WTC11 (cell line): ENCODE results near the gene STK32C. TPM values are rescaled to one million over a fixed set of nuclear protein-coding genes. Genes with fewer than 3 reads are reported as not detected.

Experiments used
- ATAC-seq: fragments of 200-7000 bp; cut with Tn5 transposase; 2 replicates; pipeline ENCODE4 v1.10.0; 2021; ENCODE audit warnings: mild to moderate bottlenecking, moderate library complexity
- CTCF ChIA-PET: fragments of 300-600 bp; sonication (Branson Sonifier 250); formaldehyde crosslinking; loops from one replicate; lab custom pipeline; 2021; ENCODE audit warnings: antibody characterized with exemption; lab: Charles Lee
- POLR2A ChIA-PET: fragments of 350-600 bp; sonication (Branson Sonifier 250); formaldehyde crosslinking; loops from one replicate; lab custom pipeline; 2021; ENCODE audit warnings: antibody characterized with exemption; lab: Charles Lee
- DNase-seq: peaks from one replicate; pipeline ENCODE4 v3.0.0; 2021; ENCODE audit warnings: low spot score
- H3K27ac Mint-ChIP-seq: 2 replicates; pipeline ENCODE4 v1.8.0; 2021; ENCODE audit warnings: mixed read lengths
- H3K27me3 Mint-ChIP-seq: 2 replicates; pipeline ENCODE4 v1.8.0; 2021; ENCODE audit warnings: low read depth, mild to moderate bottlenecking, moderate library complexity, mixed read lengths
- H3K36me3 Mint-ChIP-seq: 2 replicates; pipeline ENCODE4 v1.8.0; 2021; ENCODE audit warnings: mixed read lengths
- H3K4me1 Mint-ChIP-seq: 2 replicates; pipeline ENCODE4 v1.8.0; 2022; ENCODE audit warnings: mixed read lengths
- H3K4me3 Mint-ChIP-seq: 2 replicates; pipeline ENCODE4 v1.8.0; 2021; ENCODE audit warnings: mild to moderate bottlenecking, moderate library complexity, mixed read lengths
- H3K9me3 Mint-ChIP-seq: 2 replicates; pipeline ENCODE4 v1.8.0; 2021; ENCODE audit warnings: mixed read lengths
- ELF4 ChIP-seq: sonication (generic); formaldehyde crosslinking; IDR thresholded peaks from 2 replicates; pipeline ENCODE4 v1.8.1; 2022; ENCODE audit warnings: low read depth, mild to moderate bottlenecking, moderate library complexity, missing genetic modification reagents
- EMX1 ChIP-seq: fragments of 250-450 bp; sonication (Bioruptor Pico); IDR thresholded peaks from 2 replicates; pipeline ENCODE4 v1.8.0; 2021; ENCODE audit warnings: mild to moderate bottlenecking
- IRF2 ChIP-seq: sonication (generic); formaldehyde crosslinking; IDR thresholded peaks from 2 replicates; pipeline ENCODE4 v1.8.0; 2022; ENCODE audit warnings: low read depth, missing genetic modification reagents, borderline replicate concordance
- KAT7 ChIP-seq: sonication (generic); formaldehyde crosslinking; IDR thresholded peaks from 2 replicates; pipeline ENCODE4 v1.8.1; 2023; ENCODE audit warnings: missing genetic modification reagents, mild to moderate bottlenecking, borderline replicate concordance
- MYBL2 ChIP-seq: sonication (generic); formaldehyde crosslinking; IDR thresholded peaks from 2 replicates; pipeline ENCODE4 v1.8.1; 2023; ENCODE audit warnings: mild to moderate bottlenecking, moderate library complexity, missing genetic modification reagents
- NR3C1 ChIP-seq: sonication (generic); formaldehyde crosslinking; conservative IDR thresholded peaks from 2 replicates; pipeline ENCODE4 v1.8.1; 2023; ENCODE audit warnings: low read depth, mild to moderate bottlenecking, missing genetic modification reagents
- RORB ChIP-seq: fragments of 250-450 bp; sonication (Bioruptor Pico); IDR thresholded peaks from 2 replicates; pipeline ENCODE4 v1.9.0; 2021; ENCODE audit warnings: mild to moderate bottlenecking
- SMAD4 ChIP-seq: sonication (generic); formaldehyde crosslinking; IDR thresholded peaks from 2 replicates; pipeline ENCODE4 v1.8.0; 2022; ENCODE audit warnings: mild to moderate bottlenecking, missing genetic modification reagents
- ZBTB21 ChIP-seq: sonication (generic); formaldehyde crosslinking; IDR thresholded peaks from 2 replicates; pipeline ENCODE4 v1.8.1; 2023; ENCODE audit warnings: mild to moderate bottlenecking, missing genetic modification reagents, borderline replicate concordance
- ZNF671 ChIP-seq: fragments of 250-450 bp; sonication (Bioruptor Pico); IDR thresholded peaks from 2 replicates; pipeline ENCODE4 v1.8.0; 2021; ENCODE audit warnings: mild to moderate bottlenecking
- total RNA-seq: library from RNA; stranded (reverse); gene quantifications from 3 replicates; pipeline ENCODE4 v1.2.3, GENCODE V29; 2021
- TF ChIP-seq, protein P1 (sequence below): sonication (generic); formaldehyde crosslinking; IDR thresholded peaks from 2 replicates; pipeline ENCODE4 v1.8.1; 2022; ENCODE audit warnings: low read depth, missing genetic modification reagents, borderline replicate concordance
- TF ChIP-seq, protein P2 (sequence below): sonication (generic); formaldehyde crosslinking; IDR thresholded peaks from 2 replicates; pipeline ENCODE4 v1.8.1; 2023; ENCODE audit warnings: mild to moderate bottlenecking, moderate library complexity, missing genetic modification reagents
- TF ChIP-seq, protein P3 (sequence below): sonication (generic); formaldehyde crosslinking; IDR thresholded peaks from 2 replicates; pipeline ENCODE4 v1.8.0; 2022; ENCODE audit warnings: mild to moderate bottlenecking, missing genetic modification reagents
- TF ChIP-seq, protein P4 (sequence below): sonication (generic); formaldehyde crosslinking; conservative IDR thresholded peaks from 2 replicates; pipeline ENCODE4 v1.8.1; 2023; ENCODE audit warnings: mild to moderate bottlenecking, low read depth, missing genetic modification reagents, moderate library complexity
- TF ChIP-seq, protein P5 (sequence below): sonication (generic); formaldehyde crosslinking; IDR thresholded peaks from 2 replicates; pipeline ENCODE4 v1.8.0; 2022; ENCODE audit warnings: mild to moderate bottlenecking, missing genetic modification reagents
- TF ChIP-seq, protein P6 (sequence below): sonication (generic); formaldehyde crosslinking; IDR thresholded peaks from 2 replicates; pipeline ENCODE4 v1.8.0; 2023; ENCODE audit warnings: missing genetic modification reagents
- TF ChIP-seq, protein P7 (sequence below): fragments of 200-600 bp; IDR thresholded peaks from 2 replicates; pipeline ENCODE4 v1.8.0; 2022; ENCODE audit warnings: antibody characterized with exemption
- TF ChIP-seq, protein P8 (sequence below): sonication (generic); formaldehyde crosslinking; IDR thresholded peaks from 2 replicates; pipeline ENCODE4 v1.8.1; 2023; ENCODE audit warnings: mild to moderate bottlenecking, missing genetic modification reagents

Gene STK32C
- total RNA-seq, 1 experiment from 2014 or later = 20.7 TPM

DNA sequence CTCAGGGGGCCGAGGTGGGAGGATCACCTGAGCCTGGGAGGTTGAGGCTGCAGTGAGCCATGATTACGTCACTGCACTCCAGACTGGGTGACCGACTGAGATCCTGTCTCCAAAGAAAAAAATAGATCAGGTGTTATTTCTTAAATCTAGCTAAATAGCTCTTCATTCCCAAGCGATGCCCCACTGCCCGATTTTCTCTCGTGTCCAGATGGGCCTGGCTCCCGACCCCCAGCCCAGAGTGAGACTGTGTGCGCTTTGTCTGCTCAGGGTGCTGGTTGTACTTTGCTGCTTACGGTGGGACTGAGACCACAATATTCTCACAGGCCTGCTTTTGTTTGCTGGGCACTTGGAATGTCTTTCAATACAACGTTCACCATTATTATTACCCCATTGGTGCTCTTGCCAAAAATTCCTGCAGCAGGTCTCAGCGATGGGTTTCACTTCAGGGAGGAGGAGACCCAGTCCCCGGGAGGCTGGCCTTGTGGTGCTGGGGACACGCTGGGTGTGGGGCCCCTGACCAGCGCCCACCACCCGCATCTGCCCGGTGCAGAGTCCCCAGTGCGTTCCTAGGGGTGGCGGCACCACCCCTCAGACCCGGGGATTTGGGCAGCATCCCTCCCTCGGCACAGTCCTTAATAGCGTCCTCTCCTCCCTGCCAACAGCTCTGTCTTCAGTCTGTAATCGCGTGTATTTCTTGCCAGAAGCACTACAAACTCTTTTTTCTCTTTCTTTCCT is 141.4 kb downstream of the STK32C start:
- H3K27me3 Mint-ChIP-seq = no peaks in the 10 kb centered on the region
- POLR2A ChIA-PET = no interaction called here
- DNase-seq = peak; percentile 3
- no peak overlapping the region for H3K4me3 Mint-ChIP-seq
- CTCF ChIA-PET = no interaction called here
- no peaks in the 10 kb centered on the region for H3K36me3 Mint-ChIP-seq
- TF ChIP-seq, protein P1, sequence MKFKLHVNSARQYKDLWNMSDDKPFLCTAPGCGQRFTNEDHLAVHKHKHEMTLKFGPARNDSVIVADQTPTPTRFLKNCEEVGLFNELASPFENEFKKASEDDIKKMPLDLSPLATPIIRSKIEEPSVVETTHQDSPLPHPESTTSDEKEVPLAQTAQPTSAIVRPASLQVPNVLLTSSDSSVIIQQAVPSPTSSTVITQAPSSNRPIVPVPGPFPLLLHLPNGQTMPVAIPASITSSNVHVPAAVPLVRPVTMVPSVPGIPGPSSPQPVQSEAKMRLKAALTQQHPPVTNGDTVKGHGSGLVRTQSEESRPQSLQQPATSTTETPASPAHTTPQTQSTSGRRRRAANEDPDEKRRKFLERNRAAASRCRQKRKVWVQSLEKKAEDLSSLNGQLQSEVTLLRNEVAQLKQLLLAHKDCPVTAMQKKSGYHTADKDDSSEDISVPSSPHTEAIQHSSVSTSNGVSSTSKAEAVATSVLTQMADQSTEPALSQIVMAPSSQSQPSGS (CRISPR knock-in tag) = no peak
- no peak for TF ChIP-seq KAT7 (CRISPR knock-in tag)
- TF ChIP-seq, protein P2, sequence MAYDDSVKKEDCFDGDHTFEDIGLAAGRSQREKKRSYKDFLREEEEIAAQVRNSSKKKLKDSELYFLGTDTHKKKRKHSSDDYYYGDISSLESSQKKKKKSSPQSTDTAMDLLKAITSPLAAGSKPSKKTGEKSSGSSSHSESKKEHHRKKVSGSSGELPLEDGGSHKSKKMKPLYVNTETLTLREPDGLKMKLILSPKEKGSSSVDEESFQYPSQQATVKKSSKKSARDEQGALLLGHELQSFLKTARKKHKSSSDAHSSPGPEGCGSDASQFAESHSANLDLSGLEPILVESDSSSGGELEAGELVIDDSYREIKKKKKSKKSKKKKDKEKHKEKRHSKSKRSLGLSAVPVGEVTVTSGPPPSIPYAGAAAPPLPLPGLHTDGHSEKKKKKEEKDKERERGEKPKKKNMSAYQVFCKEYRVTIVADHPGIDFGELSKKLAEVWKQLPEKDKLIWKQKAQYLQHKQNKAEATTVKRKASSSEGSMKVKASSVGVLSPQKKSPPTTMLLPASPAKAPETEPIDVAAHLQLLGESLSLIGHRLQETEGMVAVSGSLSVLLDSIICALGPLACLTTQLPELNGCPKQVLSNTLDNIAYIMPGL (CRISPR knock-in tag) = no peak
- TF ChIP-seq, protein P3, sequence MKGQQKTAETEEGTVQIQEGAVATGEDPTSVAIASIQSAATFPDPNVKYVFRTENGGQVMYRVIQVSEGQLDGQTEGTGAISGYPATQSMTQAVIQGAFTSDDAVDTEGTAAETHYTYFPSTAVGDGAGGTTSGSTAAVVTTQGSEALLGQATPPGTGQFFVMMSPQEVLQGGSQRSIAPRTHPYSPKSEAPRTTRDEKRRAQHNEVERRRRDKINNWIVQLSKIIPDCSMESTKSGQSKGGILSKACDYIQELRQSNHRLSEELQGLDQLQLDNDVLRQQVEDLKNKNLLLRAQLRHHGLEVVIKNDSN (CRISPR knock-in tag) = no peak
- TF ChIP-seq, all 79 proteins: peak for 0
- ATAC-seq = no peak
- Mint-ChIP-seq H3K4me1 (peaks cover 17% of the 10 kb centered on the region), H3K9me3 (no peaks in the 10 kb centered on the region), H3K27ac (no peak overlapping the region)

DNA sequence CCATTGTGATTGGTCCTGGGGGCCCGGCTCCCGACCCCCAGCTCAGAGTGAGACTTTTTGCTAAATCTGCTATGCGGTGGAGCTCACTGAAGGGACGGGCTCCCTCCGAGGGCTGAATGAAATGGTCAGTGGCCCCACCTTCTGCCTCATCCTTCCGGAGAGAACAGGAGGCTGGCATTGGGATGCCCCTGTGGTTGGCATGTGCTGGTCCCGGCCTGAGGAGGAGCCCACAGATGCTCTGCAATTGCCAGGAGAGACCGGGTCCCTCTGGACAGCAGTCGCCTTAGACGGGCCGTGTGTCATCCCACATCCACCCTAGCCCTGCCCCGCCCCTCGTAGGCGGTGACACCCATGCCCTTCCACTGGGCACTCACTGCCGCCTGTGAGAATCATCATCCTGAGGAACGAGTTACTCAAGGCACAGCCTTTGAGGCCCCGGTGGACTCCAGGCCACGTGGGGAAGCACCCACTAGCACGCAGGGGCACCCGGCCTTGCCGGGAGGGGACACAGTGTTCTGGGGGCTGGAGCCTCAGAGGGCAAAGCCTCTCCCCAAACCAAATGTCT is 142.3 kb downstream of the STK32C start:
- POLR2A ChIA-PET = no interaction called here
- CTCF ChIA-PET = no interaction called here
- DNase-seq (no peak), ATAC-seq (no peak)
- H3K4me1 Mint-ChIP-seq = peaks cover 17% of the 10 kb centered on the region
- no peaks in the 10 kb centered on the region for H3K36me3 Mint-ChIP-seq
- no peak overlapping the region for H3K27ac Mint-ChIP-seq
- H3K4me3 Mint-ChIP-seq = no peak overlapping the region
- no peaks in the 10 kb centered on the region for H3K9me3 Mint-ChIP-seq
- no peaks in the 10 kb centered on the region for H3K27me3 Mint-ChIP-seq
- TF ChIP-seq, protein P4, sequence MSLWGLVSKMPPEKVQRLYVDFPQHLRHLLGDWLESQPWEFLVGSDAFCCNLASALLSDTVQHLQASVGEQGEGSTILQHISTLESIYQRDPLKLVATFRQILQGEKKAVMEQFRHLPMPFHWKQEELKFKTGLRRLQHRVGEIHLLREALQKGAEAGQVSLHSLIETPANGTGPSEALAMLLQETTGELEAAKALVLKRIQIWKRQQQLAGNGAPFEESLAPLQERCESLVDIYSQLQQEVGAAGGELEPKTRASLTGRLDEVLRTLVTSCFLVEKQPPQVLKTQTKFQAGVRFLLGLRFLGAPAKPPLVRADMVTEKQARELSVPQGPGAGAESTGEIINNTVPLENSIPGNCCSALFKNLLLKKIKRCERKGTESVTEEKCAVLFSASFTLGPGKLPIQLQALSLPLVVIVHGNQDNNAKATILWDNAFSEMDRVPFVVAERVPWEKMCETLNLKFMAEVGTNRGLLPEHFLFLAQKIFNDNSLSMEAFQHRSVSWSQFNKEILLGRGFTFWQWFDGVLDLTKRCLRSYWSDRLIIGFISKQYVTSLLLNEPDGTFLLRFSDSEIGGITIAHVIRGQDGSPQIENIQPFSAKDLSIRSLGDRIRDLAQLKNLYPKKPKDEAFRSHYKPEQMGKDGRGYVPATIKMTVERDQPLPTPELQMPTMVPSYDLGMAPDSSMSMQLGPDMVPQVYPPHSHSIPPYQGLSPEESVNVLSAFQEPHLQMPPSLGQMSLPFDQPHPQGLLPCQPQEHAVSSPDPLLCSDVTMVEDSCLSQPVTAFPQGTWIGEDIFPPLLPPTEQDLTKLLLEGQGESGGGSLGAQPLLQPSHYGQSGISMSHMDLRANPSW (CRISPR knock-in tag) = no peak
- no peak for TF ChIP-seq ELF4 (CRISPR knock-in tag)
- TF ChIP-seq SMAD4 (CRISPR knock-in tag) = no peak
- TF ChIP-seq, protein P5, sequence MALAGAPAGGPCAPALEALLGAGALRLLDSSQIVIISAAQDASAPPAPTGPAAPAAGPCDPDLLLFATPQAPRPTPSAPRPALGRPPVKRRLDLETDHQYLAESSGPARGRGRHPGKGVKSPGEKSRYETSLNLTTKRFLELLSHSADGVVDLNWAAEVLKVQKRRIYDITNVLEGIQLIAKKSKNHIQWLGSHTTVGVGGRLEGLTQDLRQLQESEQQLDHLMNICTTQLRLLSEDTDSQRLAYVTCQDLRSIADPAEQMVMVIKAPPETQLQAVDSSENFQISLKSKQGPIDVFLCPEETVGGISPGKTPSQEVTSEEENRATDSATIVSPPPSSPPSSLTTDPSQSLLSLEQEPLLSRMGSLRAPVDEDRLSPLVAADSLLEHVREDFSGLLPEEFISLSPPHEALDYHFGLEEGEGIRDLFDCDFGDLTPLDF (CRISPR knock-in tag) = no peak
- no peak for TF ChIP-seq MYBL2 (CRISPR knock-in tag)
- TF ChIP-seq NR3C1 (CRISPR knock-in tag) = no peak
- TF ChIP-seq EMX1 (CRISPR knock-in tag) = no peak
- TF ChIP-seq, protein P6, sequence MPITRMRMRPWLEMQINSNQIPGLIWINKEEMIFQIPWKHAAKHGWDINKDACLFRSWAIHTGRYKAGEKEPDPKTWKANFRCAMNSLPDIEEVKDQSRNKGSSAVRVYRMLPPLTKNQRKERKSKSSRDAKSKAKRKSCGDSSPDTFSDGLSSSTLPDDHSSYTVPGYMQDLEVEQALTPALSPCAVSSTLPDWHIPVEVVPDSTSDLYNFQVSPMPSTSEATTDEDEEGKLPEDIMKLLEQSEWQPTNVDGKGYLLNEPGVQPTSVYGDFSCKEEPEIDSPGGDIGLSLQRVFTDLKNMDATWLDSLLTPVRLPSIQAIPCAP (CRISPR knock-in tag) = no peak
- no peak for TF ChIP-seq RORB (CRISPR knock-in tag)
- TF ChIP-seq, protein P7, sequence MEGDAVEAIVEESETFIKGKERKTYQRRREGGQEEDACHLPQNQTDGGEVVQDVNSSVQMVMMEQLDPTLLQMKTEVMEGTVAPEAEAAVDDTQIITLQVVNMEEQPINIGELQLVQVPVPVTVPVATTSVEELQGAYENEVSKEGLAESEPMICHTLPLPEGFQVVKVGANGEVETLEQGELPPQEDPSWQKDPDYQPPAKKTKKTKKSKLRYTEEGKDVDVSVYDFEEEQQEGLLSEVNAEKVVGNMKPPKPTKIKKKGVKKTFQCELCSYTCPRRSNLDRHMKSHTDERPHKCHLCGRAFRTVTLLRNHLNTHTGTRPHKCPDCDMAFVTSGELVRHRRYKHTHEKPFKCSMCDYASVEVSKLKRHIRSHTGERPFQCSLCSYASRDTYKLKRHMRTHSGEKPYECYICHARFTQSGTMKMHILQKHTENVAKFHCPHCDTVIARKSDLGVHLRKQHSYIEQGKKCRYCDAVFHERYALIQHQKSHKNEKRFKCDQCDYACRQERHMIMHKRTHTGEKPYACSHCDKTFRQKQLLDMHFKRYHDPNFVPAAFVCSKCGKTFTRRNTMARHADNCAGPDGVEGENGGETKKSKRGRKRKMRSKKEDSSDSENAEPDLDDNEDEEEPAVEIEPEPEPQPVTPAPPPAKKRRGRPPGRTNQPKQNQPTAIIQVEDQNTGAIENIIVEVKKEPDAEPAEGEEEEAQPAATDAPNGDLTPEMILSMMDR = no peak
- no peak for TF ChIP-seq ZBTB21 (CRISPR knock-in tag)
- TF ChIP-seq, protein P8, sequence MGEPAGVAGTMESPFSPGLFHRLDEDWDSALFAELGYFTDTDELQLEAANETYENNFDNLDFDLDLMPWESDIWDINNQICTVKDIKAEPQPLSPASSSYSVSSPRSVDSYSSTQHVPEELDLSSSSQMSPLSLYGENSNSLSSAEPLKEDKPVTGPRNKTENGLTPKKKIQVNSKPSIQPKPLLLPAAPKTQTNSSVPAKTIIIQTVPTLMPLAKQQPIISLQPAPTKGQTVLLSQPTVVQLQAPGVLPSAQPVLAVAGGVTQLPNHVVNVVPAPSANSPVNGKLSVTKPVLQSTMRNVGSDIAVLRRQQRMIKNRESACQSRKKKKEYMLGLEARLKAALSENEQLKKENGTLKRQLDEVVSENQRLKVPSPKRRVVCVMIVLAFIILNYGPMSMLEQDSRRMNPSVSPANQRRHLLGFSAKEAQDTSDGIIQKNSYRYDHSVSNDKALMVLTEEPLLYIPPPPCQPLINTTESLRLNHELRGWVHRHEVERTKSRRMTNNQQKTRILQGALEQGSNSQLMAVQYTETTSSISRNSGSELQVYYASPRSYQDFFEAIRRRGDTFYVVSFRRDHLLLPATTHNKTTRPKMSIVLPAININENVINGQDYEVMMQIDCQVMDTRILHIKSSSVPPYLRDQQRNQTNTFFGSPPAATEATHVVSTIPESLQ (CRISPR knock-in tag) = no peak
- no peak for TF ChIP-seq ZNF671
- no peak for TF ChIP-seq IRF2 (CRISPR knock-in tag)
